ENCODE measurements around the gene HIPK4.

Gene HIPK4

DNA sequence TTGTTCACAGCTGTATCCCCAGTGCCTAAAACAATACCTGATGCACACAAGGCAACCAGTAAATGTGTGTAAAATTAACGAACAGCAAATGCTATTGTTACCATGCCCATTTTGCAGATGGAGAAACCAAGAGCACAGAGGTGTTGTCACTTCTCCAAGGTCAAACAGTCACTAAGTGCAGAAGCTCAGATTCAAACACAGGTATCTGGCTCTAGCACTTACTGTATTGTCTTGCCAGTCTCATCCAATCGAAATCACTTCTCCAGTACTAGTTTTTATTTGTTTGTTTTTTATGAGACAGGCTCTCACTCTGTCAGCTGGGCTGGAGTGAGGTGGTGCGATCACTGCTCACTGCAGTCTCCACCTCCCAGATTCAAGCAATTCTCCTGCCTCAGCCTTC lies 27.8 kb downstream of the HIPK4 start:
- no peak for DNase-seq (ENCODE audit: low spot score)
- POLR2A ChIA-PET (ENCODE audit: low non-redundant PET), result no interaction called here
- CTCF ChIA-PET, result no interaction called here
- H3K27ac ChIP-seq, result no peak overlapping the region
- TF ChIP-seq, protein P1, sequence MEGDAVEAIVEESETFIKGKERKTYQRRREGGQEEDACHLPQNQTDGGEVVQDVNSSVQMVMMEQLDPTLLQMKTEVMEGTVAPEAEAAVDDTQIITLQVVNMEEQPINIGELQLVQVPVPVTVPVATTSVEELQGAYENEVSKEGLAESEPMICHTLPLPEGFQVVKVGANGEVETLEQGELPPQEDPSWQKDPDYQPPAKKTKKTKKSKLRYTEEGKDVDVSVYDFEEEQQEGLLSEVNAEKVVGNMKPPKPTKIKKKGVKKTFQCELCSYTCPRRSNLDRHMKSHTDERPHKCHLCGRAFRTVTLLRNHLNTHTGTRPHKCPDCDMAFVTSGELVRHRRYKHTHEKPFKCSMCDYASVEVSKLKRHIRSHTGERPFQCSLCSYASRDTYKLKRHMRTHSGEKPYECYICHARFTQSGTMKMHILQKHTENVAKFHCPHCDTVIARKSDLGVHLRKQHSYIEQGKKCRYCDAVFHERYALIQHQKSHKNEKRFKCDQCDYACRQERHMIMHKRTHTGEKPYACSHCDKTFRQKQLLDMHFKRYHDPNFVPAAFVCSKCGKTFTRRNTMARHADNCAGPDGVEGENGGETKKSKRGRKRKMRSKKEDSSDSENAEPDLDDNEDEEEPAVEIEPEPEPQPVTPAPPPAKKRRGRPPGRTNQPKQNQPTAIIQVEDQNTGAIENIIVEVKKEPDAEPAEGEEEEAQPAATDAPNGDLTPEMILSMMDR (conservative IDR thresholded peaks at IDR 0.05; ENCODE audit: low read depth), result no peak

DNA sequence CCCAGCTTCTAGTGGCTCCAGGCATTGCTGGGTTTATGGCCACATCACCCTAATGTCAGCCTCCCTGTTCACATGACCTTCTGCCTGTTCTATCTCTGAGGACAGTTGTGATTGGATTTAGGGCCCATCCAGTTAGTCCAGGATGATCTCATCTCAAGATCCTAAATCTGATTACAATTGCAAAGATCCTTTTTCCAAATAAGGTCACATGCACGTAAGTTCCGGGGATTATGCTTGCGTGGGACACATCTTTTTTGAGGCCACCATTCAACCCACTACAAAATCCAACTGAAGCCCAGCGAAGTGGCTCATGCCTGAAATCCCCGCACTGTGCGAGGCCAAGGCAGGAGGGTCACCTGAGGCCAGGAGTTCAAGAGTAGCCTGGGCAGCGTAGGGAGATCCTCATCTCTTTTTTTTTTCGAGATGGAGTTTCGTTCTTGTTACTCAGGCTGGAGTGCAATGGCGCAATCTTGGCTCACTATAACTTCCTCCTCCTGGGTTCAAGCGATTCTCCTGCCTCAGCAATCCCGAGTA lies 29.2 kb downstream of the HIPK4 start:
- ChIA-PET CTCF (interaction anchor here (0.7 kb wide), 2 partner anchors 234 to 236 kb away, joined by 3 to 4 read pairs; no protein-coding TSS in a partner anchor), POLR2A (ENCODE audit: low non-redundant PET) (no interaction called here)
- no peak for DNase-seq (ENCODE audit: low spot score)
- peak overlapping the region; percentile 24 for H3K27ac ChIP-seq
- TF ChIP-seq, protein P1 (conservative IDR thresholded peaks at IDR 0.05; ENCODE audit: low read depth), result no peak

DNA sequence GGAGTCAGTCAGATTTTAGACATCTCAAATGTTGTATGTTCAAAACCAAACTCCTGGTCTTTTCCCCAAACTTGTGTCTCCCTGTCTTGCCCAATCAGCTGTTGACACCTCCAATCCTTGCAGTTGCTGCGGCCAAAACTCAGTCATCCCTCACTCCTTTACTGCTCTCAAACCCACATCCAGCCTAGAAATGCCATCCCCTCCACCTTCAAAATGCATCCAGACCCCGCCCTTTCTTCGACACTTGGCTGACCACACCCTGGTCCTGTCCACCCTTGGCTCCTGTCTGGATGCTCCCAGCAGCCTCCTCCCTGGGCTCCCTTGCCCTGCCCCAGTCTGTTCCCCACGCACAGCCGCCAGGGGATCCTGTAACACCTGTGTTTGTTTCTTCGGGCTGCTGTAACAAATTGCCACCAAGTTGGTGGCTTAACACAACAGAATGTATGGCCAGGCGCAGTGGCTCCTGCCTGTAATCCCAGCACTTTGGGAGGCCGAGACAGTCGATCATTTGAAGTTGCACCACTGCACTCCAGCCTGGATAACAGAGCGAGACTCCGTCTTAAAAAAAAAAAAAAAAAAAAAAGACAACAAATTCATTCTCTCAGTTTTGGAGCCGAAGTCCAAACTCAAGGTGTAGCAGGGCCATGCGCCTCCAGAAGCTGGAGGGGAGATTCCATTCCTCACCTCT lies 29.8 kb downstream of the HIPK4 start:
- no peak for DNase-seq (ENCODE audit: low spot score)
- TF ChIP-seq, protein P1 (conservative IDR thresholded peaks at IDR 0.05; ENCODE audit: low read depth), result no peak
- ChIA-PET CTCF (interaction anchor here (0.7 kb wide), 1 partner anchor 235 kb away, joined by 4 read pairs; no protein-coding TSS in a partner anchor), POLR2A (ENCODE audit: low non-redundant PET) (no interaction called here)
- H3K27ac ChIP-seq, result peak overlapping the region; percentile 24; the same call in 1 of the 2 replicates

DNA sequence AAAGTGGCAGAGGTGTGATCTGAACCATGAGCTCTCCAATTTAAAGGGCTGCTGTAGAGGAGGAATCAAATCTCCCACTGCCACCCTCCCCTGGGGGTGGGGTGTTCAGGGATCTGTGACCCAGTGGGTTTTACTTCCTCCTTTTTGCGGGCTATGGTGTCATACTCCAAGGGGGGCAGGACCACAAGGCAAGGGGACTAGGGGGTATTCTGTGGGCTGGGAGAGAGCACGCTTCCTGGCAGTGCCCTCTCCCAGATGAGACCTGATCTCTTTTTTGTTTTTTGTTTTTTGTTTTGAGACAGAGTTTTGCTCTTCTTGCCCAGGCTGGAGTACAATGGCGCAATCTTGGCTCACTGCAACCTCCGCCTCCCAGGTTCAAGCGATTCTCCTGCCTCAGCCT lies 31.2 kb downstream of the HIPK4 start:
- peak overlapping the region; percentile 11 for H3K27ac ChIP-seq
- no peak for DNase-seq (ENCODE audit: low spot score)
- ChIA-PET CTCF (no interaction called here), POLR2A (ENCODE audit: low non-redundant PET) (no interaction called here)
- TF ChIP-seq, protein P1 (conservative IDR thresholded peaks at IDR 0.05; ENCODE audit: low read depth), result no peak

DNA sequence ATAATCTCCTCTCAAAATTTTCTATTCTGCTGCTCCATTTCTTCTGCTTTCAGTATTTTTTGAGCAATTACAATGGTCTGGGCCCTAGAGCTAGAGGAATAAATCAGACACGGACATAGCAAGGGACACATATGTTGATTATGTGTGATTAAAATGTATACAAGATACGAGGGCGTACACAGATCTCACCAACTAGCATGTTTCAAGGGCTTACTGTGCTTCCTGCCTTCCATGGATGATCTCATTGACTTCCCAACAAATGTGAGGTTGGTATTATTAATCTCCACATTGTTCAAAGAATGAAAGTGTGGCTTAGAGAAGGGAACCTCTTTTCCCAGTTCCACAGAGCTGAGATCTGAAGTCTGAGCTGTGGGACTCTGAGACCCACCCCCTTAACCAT lies 32.3 kb downstream of the HIPK4 start:
- POLR2A ChIA-PET (ENCODE audit: low non-redundant PET), result no interaction called here
- no peak overlapping the region; the same call in 1 of the 2 replicates for H3K27ac ChIP-seq
- TF ChIP-seq, protein P1 (conservative IDR thresholded peaks at IDR 0.05; ENCODE audit: low read depth), result no peak
- CTCF ChIA-PET, result no interaction called here
- no peak for DNase-seq (ENCODE audit: low spot score)

DNA sequence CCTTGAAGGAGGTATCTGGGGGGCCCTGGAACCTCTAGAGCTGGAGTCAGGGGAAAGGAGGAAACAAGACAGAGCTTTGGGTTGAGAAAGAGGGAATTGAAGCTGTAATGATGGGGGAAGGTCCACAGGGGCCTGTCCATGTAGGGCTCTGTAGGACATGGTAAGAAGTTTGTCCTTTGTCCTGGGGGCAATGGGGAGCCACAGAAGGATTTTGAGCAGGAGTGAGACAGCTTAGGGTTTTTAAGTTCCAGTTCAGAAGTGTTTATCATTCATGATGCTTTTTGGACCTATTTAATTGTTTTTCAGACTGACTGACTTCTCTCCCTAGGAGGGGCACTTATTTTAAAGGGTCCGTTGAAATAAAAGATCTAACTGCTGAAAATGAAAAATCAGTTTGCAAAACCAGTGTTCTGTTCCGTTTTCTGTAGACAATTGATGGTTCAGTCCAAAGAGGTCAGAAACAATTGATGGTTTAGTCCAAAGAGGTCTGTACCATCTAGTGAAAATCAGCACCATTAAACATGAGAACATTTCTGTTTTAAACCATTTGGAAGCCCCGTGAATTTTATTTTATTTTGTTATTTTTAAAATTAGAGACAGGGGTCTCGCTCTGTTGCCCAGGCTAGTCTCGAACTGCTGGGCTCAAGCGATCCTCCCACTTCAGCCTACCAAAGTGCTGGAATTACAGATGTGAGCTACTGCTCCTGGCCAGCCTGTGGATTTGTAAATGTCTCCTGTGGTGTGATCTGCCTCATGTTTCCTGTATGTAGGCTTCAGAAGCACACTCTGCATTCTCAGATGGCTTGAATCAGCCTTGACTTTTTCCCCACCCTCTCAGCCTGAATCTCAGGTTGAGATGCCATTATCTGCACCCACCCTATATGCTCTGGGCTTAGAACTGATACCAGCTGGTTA lies 33.0 kb downstream of the HIPK4 start:
- ChIA-PET POLR2A (ENCODE audit: low non-redundant PET) (no interaction called here), CTCF (no interaction called here)
- TF ChIP-seq, protein P1 (conservative IDR thresholded peaks at IDR 0.05; ENCODE audit: low read depth), result no peak
- DNase-seq (ENCODE audit: low spot score), result no peak
- H3K27ac ChIP-seq, result no peak overlapping the region
